CMK (cell line): Measurements from ENCODE around the gene DDX51.

ENCODE experiments used
- DNase-seq: peaks from one replicate; pipeline ENCODE4 v3.0.0-alpha.2; 2010; ENCODE audit warnings: low read depth

Gene DDX51

DNA sequence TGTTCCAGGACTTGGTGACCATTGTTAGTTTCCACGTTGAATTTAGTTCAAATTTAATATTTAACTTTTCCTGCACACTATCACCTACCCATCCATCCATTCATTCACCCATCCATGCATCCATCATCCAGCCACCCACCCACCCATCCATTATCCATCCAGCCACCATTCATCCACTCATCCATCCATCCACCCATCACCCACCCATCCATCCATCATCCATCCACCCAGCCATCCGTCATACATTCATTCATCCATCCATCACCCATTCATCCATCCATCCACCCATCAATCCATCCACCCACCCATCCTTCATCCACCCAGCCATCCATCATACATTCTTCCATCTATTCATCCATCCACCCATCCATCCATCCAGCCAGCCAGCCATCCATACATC is 22.0 kb upstream of the DDX51 start:
- DNase-seq = no peak

- no peak for DNase-seq
These were observed 21.5 kb upstream of the DDX51 start for GRCh38 chr12:132165584-132165983.

DNA sequence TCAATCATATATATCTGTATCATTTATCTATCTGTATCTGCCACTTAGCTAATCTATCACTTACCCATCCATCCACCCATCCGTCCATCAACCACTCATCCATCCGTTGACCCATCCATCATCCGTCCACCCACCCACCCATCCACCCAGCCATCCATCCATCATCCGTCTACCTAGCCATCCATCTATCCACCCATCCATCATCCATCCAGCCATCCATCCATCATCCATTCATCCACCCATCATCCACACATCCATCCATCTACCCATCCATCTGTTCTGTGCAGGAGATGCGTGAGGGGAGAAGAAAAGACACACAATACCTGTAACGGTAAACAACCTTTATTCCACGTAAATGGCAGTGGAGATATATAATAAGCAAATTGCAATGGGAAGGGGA is 20.3 kb upstream of the DDX51 start:
- no peak for DNase-seq

- DNase-seq = no peak
These were observed 19.8 kb upstream of the DDX51 start for GRCh38 chr12:132163911-132164288.

DNA sequence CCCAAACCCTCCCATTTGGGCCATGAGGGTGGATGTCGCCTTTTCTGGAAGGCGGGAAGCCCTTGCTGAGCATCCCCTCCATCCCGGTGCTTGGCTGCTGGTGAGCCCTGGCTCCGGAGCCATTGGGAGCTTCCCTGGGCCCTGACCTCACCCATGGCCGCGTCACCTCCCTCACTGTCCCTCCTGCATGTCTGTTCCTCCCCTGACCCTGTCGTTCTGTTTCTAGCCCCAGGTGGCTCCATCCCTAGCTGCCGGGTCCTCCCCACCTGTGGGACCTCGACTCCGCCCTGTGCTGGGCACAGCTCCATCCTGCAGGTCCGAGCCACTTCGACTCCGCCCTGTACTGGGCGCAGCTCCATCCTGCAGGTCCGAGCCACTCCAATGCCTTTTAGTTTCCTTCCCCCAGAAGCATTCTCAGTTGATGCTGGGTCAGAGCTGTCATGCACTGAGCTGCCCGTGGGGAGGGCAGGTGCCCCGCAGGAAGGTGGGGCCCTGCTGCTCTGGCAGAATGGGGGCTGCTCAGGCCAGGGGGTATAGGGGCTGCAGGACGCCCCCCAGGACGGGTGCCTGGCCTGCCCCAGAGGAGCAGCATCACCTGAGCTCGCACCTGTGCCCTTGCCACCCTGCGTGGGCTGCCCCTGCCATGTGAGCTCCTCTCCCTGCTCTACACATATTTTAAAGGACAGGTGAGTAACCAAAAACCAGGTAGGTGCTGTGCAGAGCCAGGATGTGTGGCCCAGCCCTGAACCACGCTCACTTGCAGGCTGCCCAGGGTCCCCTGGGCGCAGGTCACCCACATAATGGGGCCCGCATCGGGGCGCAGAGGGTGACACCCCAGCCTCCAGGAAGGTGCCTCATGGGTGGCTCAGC is 19.2 kb upstream of the DDX51 start:
- no peak for DNase-seq

- DNase-seq = no peak
These were observed 18.5 kb upstream of the DDX51 start for GRCh38 chr12:132162508-132163031.

DNA sequence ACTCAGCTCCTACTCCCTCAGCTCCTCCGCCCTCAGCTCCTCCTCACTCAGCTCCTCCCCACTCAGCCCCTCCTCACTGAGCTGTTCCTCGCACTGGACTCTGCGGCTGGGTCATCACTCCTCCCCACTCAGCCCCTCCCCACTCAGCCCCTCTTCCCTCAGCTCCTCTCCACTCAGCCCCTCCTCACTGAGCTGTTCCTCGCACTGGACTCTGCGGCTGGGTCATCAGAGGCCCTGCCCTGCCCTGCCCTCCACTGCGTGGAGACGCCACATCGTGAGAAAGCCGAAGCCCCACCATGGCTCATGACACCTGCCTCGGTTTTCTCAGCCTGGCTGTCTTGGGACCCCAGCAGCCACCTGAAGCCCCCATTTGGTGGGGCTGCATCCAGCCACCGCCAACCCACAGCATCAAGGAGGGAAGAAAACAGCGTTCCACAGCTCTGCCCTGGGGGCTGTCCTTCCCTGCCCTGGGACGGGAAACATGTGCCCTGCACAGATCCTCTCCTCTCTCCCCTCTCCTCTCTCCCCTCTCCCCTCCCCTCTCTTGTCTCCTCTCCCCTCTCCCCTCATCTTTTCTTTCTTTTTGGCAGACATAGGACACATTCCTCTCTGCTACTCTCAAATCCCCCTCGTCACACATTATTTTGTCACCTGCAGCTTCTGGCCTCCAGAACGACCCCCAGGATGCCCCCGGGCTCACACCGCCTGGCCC is 17.8 kb upstream of the DDX51 start:
- no peak for DNase-seq

- no peak for DNase-seq
These were observed 17.1 kb upstream of the DDX51 start for GRCh38 chr12:132161036-132161781.

DNA sequence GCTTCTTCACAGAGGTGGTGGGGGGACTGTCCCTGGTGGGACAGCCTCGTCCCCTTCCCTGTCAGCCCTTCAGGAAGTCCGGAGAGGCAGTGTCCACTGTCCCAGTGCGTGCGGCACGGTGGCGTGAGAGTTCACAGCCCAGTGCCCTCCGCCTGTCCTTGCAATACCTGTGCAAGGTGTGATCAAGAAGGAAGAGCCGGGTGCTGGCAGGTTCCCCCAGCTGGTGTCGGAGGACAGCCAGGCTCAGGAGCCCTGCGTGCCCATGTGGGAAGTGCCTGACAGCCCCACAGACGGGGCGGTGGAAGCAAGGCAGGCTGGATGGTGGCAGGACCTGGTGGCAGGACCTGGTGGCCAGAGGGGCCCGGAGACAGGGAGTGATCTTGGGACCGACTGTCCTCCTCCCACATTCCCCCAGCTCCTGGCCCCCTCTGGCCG is 16.5 kb upstream of the DDX51 start:
- no peak for DNase-seq

- DNase-seq = no peak
These were observed 15.9 kb upstream of the DDX51 start for GRCh38 chr12:132160016-132160415.

DNA sequence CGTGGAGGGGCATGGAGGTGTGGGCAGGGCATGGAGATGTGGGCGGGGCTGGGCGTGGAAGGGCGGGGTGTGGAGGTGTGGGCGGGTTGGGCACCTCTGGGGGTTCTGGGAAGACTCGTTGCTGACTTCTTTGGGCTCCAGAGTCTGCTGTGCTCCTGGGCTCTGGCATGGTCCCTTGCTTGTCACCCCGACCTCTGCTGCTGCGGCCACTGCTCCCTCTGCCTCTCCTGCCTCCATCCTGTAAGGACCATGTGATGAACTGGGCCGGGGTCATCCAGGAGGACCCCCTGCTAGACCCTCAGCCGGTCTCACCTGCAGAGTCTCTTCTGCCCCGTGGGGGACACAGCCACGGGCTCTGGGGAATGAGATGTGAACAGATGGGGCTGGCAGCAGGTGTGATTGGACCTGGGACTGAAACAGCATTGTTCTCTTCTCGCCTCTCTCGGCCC is 15.5 kb upstream of the DDX51 start:
- no peak for DNase-seq

DNA sequence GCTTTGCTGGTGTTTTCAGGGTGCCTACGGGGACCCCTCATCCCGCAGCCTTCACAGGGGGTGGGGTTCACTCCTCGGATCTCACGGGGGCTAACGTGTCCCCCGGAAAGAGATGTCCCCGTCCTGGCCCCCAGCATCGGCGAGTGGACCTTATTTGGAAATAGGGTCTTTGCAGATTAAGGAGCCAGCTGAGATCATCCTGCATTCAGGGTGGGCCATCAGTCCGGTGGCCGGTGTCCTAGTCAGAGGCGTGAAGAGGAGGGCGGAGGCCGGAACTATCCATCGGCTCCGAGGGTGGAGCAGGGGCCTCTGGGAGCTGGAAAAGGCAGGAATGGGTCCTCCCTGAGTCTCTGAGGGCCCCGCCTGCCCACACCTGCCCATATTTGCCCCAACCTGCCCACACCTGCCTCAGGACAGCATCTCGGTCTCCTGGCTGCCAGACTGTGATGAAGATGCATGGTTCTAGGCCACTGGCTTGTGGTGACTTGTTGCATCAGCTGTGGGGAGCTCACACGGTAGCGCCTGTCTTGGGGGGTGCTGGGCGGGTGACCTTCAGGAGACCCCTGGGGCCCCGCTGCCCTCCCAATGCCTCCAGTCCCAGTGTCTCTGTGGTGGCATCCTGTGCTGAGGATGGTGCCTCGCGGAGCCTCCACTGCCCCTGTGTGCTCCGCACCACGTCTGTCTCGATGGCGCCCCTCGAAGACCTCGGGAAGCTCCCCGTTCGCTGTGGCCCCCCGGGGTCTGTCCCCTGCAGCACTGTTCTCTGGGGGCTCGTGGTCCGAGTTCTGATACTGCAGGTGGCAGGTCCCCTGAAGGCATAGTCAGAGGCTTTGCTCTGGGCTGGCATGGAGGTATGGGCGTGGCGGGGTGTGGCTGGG is 14.8 kb upstream of the DDX51 start:
- no peak for DNase-seq

GRCh38 chr12:132157733-132158409 is 13.8 kb upstream of the DDX51 start:
- DNase-seq = no peak

DNA sequence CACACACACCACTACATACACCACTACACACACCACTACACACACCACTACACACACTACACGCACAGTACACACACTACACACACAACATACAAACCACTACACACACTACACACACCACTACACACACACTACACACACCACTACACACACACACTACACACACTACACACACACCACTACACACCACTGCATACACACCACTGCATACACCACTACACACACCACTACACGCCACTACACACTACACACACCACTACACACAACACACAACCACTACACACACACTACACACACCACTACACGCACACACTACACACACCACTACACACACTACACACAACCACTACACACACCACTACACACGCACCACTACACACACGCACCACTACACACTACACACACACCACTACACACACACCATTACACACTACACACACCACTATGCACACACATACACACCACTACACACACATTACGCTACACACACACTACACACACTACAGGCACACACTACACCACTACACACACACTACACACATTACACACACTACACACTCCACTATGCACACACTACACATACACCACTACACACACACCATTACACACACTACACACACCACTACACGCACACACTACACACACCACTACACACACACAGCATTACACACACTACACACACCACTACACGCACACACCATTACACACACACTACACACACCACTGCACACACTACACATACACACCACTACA is 12.6 kb upstream of the DDX51 start:
- no peak for DNase-seq

DNA sequence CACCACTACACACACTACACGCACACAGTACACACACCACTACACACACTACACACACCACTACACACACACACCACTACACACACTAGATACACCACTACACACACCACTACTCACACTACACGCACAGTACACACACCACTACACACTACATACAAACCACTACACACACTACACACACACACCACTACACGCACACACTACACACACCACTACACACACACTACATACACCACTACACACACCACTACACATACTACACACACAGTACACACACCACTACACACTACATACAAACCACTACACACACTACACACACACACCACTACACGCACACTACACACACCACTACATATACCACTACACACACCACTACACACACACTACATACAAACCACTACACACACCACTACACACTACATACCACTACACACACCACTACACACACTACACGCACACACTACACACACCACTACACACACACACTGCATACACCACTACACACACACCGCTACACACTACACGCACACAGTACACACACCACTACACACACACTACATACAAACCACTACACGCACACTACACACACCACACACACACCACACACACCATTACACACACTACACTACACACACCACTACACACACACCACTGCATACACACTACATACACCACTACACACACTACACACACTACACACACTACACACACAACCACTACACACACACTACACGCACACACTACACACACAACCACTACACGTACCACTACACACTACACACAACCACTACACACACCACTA is 11.9 kb upstream of the DDX51 start:
- no peak for DNase-seq

GRCh38 chr12:132154941-132155770 is 11.0 kb upstream of the DDX51 start:
- DNase-seq = no peak

GRCh38 chr12:132154341-132154761 is 10.2 kb upstream of the DDX51 start:
- no peak for DNase-seq
